Neural crest cell (in vitro differentiated cells): Measurements from ENCODE around the gene FKTN. TPM values are rescaled to one million over a fixed set of nuclear protein-coding genes. Genes with fewer than 3 reads are reported as not detected.
A peak's percentile ranks its signal among the peaks of the same experiment; 100 is the strongest.

ENCODE experiments used
- DNase-seq: peaks from one replicate; pipeline ENCODE4 v3.0.0; 2021; ENCODE audit warnings: low read depth, mixed read lengths, low spot score
- H3K27ac Mint-ChIP-seq: one replicate; pipeline ENCODE4 v1.8.0; 2021; ENCODE audit warnings: mild to moderate bottlenecking, mixed read lengths; ENCODE audit not compliant: unreplicated experiment
- H3K27me3 Mint-ChIP-seq: 2 replicates; pipeline ENCODE4 v1.8.0; 2021; ENCODE audit warnings: low read depth, mild to moderate bottlenecking, mixed read lengths
- H3K36me3 Mint-ChIP-seq: 2 replicates; pipeline ENCODE4 v1.8.0; 2021; ENCODE audit warnings: low read depth, mild to moderate bottlenecking, mixed read lengths
- H3K4me1 Mint-ChIP-seq: 2 replicates; pipeline ENCODE4 v1.8.0; 2021; ENCODE audit warnings: mixed read lengths
- H3K4me3 Mint-ChIP-seq: one replicate; pipeline ENCODE4 v1.8.0; 2021; ENCODE audit warnings: mild to moderate bottlenecking, mixed read lengths
- H3K9me3 Mint-ChIP-seq: 2 replicates; pipeline ENCODE4 v1.8.0; 2021; ENCODE audit warnings: mixed read lengths
- CTCF ChIP-seq: fragments of 200-600 bp; sonication (generic); conservative IDR thresholded peaks from 2 replicates; pipeline ENCODE4 v1.5.0; 2021; ENCODE audit warnings: antibody characterized with exemption, mild to moderate bottlenecking
- total RNA-seq: library from RNA; stranded (reverse); gene quantifications from 2 replicates; pipeline ENCODE4 v1.2.1, GENCODE V29; 2021

Gene FKTN
- total RNA-seq, 1 donor from 2014 or later = 19.7 TPM

DNA sequence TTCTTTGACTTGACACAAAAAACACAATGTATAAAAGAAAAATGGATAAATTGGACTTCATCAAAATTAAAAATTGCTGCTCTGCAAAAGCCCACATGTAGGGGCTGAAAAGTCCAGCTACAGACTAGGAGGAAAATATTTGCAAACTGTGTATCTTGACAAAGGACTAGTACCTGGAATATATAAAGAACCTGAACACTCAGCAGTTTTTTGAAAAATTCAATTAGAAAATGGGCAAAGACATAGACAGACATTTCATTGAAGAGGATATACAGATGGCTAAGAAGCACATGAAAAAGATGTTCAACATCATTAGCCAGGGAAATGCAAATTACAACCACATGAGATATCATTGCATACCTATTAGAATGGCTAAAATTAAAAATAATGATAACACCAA, 85.9 kb downstream of the FKTN start:
- Mint-ChIP-seq H3K27me3 (no peaks in the 10 kb centered on the region), H3K27ac (no peak overlapping the region), H3K36me3 (peaks cover 15% of the 10 kb centered on the region), H3K4me1 (peaks cover 4% of the 10 kb centered on the region), H3K4me3 (no peak overlapping the region), H3K9me3 (peaks cover 9% of the 10 kb centered on the region)
- TF ChIP-seq CTCF = no peak
- no peak for DNase-seq

- no peak for TF ChIP-seq CTCF
- Mint-ChIP-seq H3K36me3 (peaks cover 7% of the 10 kb centered on the region), H3K27me3 (no peaks in the 10 kb centered on the region), H3K4me1 (peaks cover 4% of the 10 kb centered on the region), H3K27ac (no peak overlapping the region), H3K4me3 (no peak overlapping the region), H3K9me3 (peaks cover 4% of the 10 kb centered on the region)
- no peak for DNase-seq
These were observed 89.1 kb downstream of the FKTN start for GRCh38 chr9:105646879-105647594.

GRCh38 chr9:105647595-105648349, 89.8 kb downstream of the FKTN start:
- H3K27ac Mint-ChIP-seq = peak overlapping the region; percentile 76
- peaks cover 5% of the 10 kb centered on the region for H3K36me3 Mint-ChIP-seq
- TF ChIP-seq CTCF = no peak
- H3K4me3 Mint-ChIP-seq = no peak overlapping the region
- H3K4me1 Mint-ChIP-seq = peaks cover 4% of the 10 kb centered on the region
- no peak for DNase-seq
- H3K9me3 Mint-ChIP-seq = peaks cover 2% of the 10 kb centered on the region
- H3K27me3 Mint-ChIP-seq = no peaks in the 10 kb centered on the region

DNA sequence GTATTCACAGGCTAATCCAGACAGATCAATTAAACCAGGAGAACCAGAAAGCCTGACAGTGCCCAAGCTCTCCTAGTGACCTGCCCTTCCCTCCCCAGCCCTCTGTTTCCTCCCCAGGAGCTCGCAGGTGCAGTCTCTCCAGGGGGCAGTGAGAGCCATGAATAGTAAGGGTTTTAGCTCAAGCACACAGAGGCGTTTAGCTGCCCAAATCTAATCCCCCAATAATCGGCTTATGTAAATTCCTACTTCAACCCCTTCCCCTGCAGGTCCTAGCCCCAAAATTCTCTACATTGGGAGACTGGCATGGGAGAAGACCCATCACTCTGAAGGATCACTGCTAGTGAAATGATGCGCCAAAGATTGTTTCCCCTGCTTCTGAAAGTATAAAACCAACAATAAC, 93.9 kb downstream of the FKTN start:
- H3K9me3 Mint-ChIP-seq = no peaks in the 10 kb centered on the region
- TF ChIP-seq CTCF = no peak
- H3K4me3 Mint-ChIP-seq = peak overlapping the region; percentile 21
- H3K36me3 Mint-ChIP-seq = no peaks in the 10 kb centered on the region
- no peak overlapping the region for H3K27ac Mint-ChIP-seq
- H3K4me1 Mint-ChIP-seq = peaks cover 5% of the 10 kb centered on the region
- H3K27me3 Mint-ChIP-seq = peaks cover 11% of the 10 kb centered on the region
- no peak for DNase-seq

DNA sequence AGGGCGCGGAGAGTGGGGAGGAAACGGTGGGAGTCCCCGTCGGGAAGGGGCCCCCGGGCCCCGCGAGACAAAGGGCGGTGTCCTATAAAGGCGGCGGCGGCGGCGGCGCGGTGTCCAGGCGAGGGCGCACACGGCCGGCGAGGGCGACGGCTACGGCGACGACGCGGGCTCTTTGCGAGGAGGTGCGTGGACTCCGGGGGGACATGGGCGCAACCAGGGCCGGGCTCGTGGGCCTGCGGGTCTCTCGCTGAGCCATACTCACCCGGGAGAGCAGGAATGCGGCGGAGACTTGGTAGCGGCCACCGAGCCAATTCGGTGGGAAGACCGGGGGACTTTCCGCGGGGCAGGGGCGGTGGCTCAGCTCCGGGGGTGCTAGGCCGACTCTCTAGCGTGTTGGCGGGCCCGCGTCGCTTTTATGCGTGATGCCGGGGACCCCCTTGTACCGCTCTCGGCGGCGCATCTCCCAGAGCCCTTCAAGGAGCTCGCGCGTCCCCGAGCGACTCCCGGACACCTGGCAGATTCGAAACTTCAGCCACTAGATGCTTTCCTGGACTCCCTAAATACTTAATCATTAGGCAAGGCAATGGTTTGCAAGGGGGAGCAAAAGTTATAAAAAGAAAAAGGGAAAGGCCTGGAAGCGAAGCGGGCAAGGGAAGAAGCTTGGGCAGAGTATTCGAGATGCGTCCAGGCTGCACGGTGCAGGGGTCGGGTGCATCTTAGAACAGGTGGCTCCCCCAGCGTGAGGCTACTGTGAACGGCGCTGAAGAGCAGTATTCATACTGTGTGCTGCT, 98.4 kb downstream of the FKTN start:
- Mint-ChIP-seq H3K4me3 (peak overlapping the region; percentile 88), H3K27me3 (peaks cover 16% of the 10 kb centered on the region), H3K9me3 (no peaks in the 10 kb centered on the region), H3K4me1 (peaks cover 26% of the 10 kb centered on the region), H3K27ac (no peak overlapping the region), H3K36me3 (peaks cover 5% of the 10 kb centered on the region)
- TF ChIP-seq CTCF = peak; percentile 40
- peak; percentile 50 for DNase-seq
